MM.1S (cell line): Measurements from ENCODE around the gene PRPF6.

Experiments used
- CTCF ChIP-seq: fragments of 300-600 bp; sonication (generic); IDR thresholded peaks from 2 replicates; pipeline ENCODE4 v1.5.1; 2016; ENCODE audit warnings: antibody characterized with exemption, low read length, mixed read lengths
- EZH2 ChIP-seq: fragments of 300-600 bp; sonication (generic); optimal IDR thresholded peaks from 2 replicates; pipeline ENCODE3; 2017; ENCODE audit warnings: low read depth, mild to moderate bottlenecking, antibody characterized with exemption, low read length, mixed read lengths

GRCh38 chr20:63933646-63934045 lies 47.3 kb upstream of the PRPF6 start:
- TF ChIP-seq CTCF (no peak), EZH2 (no peak)
